Hematopoietic multipotent progenitor cell treated with erythropoietin and hydrocortisone succinate and interleukin-3 and kit ligand, for 15 days (in vitro differentiated cells): ENCODE measurements around the gene MYD88.
A peak's percentile ranks its signal among the peaks of the same experiment; 100 is the strongest.

ENCODE experiments used
- DNase-seq: peaks from one replicate; pipeline ENCODE4 v3.0.0-alpha.2; 2015; ENCODE audit warnings: low spot score

Gene MYD88

GRCh38 chr3:38138349-38139190 is at the start of gene MYD88:
Gene MYD88, plus strand, starts transcription at chr3:38138661. Its CDS starts 40 bp downstream, at chr3:38138701.
- DNase-seq, result peak; percentile 72

GRCh38 chr3:38089163-38089562 is 49.3 kb upstream of the MYD88 start:
- no peak for DNase-seq

DNA sequence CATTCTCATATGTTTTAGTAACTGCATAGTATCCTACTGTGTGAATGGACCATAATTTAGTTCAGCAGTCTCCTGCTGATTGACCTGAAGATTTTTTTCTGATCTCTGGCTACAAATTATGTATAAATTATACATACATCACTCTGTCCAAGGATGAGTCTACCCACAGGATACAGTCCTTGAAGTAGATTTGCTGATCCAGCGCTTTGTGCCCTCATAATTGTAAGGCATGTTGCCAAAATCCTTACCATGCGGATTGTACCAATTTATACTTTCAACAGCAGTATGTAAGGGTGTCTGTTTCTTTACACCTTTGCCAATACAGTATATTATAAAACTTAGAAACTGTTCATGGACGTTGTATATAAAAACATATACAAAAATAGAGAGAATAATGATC is 48.0 kb upstream of the MYD88 start:
- no peak for DNase-seq

DNA sequence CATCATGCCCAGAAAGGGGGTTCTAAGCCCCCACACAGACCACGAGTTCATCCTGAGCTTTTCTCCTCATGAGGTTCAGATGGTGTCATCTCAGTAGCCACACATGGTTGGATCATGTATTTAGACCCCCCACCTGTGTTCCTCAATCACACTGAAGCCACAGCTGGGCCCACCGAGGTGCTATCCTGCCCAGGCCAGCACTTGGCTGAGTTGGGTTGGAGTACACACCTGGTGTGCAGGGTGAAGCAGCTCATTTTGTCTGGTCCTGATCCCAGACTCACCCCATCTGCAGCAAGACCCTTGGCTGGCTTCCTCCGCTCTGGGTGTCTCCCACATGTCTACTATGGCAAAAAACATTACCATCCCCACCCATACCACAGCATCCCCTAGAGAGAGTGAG is 43.5 kb upstream of the MYD88 start:
- DNase-seq, result no peak

- DNase-seq, result no peak
Measured at GRCh38 chr3:38095669-38096483, 42.6 kb upstream of the MYD88 start.

GRCh38 chr3:38097446-38098375 is 40.8 kb upstream of the MYD88 start:
- DNase-seq, result no peak

GRCh38 chr3:38098376-38098723 is 40.1 kb upstream of the MYD88 start:
- no peak for DNase-seq

DNA sequence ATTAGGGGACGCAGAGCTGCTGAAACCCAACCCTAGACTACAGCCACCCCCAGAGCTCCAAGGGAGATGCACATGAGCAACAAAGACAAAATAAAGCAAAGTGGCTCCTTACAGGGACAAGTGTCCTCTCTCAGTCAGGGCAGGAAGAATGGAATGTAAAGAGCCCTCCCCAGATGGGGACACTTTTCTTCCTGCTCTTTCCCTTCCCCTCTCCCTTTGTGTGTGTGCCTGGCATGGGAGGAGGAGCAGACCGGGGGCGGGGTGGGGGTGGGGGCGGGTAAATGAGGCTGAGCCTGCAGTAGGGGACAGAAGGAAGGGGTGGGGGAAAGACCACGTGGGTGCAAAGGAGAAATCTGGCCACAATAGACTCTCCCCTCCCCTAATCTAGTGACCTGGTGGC is 38.9 kb upstream of the MYD88 start:
- no peak for DNase-seq

GRCh38 chr3:38100498-38100897 is 38.0 kb upstream of the MYD88 start:
- no peak for DNase-seq

DNA sequence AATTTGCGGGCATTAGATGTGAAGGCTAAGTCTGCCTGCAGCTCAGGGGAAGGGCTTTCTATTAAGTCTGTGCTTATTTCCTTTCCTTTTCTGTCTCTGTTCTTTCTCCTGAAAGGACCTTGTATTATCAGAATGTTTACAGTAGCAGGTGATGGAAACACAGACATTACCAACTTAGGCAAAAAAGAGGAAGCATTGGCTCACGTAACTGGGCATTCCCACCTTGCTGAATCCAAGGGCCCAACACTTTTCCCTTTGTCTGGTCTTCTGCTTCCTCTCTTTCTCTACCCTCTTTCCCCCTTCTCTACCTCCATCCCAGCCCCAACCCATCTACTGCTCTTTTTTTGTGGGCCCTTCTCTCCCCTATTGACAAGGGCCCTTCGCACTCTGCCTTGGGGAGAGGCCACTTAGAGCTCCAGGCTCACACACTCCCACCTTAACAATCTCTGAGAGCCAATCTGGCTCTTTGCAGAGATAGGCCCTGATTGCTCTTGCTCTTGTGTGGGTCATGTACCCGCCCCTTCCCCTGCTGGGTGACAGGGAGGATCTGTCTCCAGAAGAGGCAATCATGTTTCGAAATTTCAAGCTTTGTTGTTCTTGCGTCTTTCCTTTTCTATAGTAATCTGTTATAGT is 36.5 kb upstream of the MYD88 start:
- no peak for DNase-seq

DNA sequence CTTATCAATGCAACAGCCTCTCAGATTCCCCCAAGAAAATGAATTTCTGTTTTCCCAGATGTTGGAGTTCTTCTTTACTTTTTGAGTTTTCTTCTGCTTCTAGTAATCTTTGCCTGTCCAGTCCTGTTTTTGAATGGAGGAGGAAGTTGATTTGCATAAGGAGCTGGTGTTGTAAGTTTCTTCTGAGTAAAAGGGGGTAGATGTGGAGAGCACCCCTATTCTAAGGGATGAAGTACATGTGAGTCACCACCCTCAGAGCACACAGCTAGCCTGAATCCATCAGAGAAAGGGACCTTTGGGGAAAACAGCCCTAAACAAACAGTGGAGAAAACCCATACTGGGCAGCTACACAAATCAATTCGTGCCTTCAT is 36.0 kb upstream of the MYD88 start:
- no peak for DNase-seq

DNA sequence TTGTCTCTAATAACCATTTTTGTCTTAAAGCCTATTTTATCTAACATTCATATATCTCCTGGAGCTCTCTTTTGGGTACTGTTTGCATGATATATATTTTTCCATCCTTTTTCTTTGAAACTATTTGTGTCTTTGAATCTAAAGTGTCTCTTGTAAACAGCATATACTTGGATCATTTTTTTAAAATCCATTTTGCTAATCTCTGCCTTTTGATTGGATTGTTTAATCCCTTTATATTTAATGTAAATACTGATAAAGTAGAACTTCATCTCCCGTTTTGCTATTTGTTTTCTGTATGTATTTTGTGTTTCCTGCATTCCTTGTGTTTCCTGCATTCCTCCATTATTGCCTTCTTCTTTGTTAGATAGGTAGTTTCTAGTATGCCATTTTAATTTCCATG is 32.9 kb upstream of the MYD88 start:
- DNase-seq, result no peak

DNA sequence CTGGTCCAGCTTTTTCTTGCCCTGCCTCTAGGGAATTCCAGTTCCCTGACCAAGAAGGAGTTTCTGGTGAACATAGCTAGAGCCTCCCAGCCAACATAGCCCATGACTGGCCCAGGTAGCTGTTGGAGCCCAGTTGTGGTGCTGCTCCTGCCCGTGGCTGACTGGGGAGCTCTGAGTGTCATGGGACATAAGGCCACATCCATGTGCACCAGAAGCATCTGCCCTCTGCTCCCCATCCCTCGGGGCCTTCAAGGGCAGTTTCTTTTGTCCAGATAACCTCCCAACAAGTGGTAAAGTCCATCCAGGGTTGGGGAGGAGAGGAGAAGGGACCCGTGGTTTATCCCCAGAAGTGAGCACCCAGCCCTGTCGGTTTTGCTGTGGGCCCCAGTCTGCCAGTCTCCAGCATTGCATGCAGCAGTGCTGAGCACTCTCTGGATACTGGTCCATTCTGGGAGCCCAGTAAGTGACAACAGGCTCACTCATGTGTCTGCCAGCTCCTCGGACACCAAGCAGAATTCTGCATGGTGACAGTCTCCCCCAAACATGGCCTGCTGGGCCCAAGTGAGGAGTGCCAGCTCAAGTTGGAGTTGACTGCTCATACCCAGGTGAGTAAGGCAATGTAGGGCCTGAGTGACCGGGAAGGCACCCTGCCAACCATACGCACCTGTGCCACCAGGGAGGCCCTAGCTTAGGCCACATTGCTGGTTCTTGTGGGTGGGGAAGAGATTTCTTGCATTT is 30.4 kb upstream of the MYD88 start:
- DNase-seq, result no peak

DNA sequence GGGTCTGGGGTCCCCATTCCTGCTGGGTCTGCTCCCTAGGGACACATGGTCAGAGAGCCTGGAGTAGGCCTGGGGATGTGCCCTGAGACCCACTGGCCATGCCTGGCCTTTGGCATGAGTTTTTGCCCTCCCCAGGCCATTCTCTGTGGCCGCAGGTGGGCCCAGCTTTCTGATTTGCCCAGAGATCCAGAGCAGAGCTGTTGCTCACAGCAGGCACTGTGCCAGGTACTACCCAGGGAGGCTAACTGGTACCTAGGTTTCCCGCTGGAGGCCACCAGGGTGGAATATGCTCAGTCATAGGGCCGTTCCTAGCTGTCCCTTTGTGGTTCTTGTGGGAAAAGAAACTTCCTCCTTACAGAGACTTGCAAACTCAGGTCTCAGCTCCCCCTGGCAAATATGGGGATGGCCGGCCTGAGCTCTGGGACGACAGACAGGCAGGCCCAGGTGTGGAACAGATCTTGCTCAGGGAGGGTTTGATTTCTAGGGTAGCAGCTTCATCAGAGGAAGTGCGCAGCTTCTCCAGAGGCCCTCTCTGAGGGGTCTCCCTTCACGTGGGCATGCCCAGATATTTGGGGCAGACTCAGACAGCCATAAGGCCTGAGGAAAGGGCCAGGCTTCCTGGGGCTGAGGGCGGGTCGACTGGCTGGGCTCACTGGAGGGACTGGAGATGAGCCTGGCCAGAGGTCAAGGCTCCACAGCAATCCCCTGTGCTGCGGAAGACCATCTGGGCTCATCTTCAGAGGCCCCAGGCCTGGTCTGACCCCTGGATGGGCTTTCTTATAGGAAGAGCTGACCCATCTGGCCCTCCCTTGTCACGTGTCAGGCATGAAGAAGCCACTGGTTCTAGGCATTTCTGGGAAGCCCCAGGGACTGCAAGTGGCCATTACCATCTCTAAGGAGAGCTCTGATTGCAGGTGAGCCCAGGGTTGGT is 29.5 kb upstream of the MYD88 start:
- DNase-seq, result no peak

GRCh38 chr3:38109580-38110313 is 28.7 kb upstream of the MYD88 start:
- DNase-seq, result no peak

DNA sequence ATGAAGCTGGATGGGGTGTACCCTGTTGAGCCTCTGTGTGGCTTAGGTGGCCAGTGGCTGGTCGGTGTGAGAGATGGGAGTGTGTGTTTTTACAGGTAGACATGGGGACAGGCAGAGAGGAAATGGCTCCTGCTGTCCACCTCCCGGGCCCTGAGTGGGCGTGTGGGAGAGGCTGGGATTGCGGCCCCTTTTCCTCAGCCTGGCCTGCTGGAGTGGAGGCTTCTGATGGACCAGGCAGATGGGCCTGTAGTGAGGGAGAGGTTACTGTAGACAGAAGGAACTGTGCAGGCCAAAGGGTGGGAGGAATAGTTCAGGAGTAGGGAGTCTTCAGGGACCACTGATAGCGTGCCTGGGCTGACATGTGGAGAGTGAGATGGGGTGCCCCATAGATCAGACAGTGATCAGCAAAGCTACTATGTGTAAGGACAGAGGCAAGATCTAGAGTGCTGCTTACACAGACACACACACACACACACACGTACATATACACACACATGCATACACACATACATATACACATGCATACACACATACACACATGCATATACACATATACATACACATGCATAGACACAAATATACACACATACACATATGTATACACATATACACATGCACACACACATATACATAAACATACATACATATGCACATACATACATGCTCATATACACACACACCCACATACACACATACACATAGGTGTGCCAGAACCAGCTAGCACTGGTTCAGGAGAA is 28.0 kb upstream of the MYD88 start:
- DNase-seq, result no peak

GRCh38 chr3:38111201-38111600 is 27.3 kb upstream of the MYD88 start:
- no peak for DNase-seq

DNA sequence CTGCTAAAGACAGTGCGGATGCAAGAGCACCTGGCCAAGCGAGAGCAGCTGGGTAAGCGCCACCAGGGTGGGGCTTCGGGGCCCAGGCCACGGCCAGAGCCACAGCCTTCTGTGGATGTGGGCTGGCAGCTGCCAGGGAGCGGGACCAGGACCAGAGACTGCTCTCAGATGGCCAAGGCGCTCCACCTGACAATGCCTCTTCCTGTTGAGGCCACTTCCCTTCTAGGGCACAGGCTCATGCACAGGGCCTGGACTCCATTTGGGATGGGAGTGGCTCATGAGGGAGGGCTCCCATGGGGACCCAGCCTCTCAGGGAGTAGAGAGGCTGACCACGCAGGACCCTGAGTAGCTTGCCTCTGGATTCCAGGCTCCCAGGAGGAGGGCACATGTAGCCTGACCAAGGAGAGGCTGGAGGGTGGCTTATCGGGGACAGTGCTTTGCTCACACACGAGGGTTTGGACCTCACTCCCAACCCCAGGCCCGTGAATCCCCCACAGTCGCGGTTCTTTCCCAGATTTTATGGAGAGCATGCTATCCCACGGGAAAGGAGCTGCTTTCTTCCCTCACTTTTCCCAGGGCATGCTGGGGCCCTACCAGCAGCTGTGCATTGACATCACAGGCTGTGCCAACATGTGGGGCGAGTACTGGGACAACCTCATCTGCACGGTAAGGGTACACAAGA is 26.6 kb upstream of the MYD88 start:
- DNase-seq, result no peak
